BLaER1 treated with 17β-estradiol and CSF1 and Interleukin-3, amounts not matched to agents 10 nM and 100 nM (cell line): ENCODE data around the gene LYG2.
"Not testable (repeated sequence)": the region's sequence is repeated elsewhere in the genome, so short reads cannot be mapped to it uniquely, and the experiment has no call there.

ENCODE experiments used
- H3K27ac ChIP-seq, 11 experiments: shearing (Covaris generic); formaldehyde crosslinking; 2 replicates each; pipeline ENCODE4 v1.8.1; 2022
- H3K27me3 ChIP-seq, 11 experiments: shearing (Covaris generic); formaldehyde crosslinking; 2 replicates each; pipeline ENCODE4 v1.8.1; 2022
- H3K36me3 ChIP-seq, 11 experiments: shearing (Covaris generic); formaldehyde crosslinking; 2 replicates each; pipeline ENCODE4 v1.8.1; 2022
- H3K4me1 ChIP-seq, 10 experiments: shearing (Covaris generic); formaldehyde crosslinking; 2 replicates each; pipeline ENCODE4 v1.8.1; 2022
- H3K4me2 ChIP-seq, 11 experiments: shearing (Covaris generic); formaldehyde crosslinking; 2 replicates each; pipeline ENCODE4 v1.8.1; 2022
- H3K4me3 ChIP-seq, 10 experiments: shearing (Covaris generic); formaldehyde crosslinking; 2 replicates each; pipeline ENCODE4 v1.8.1; 2022
- H3K9ac ChIP-seq, 11 experiments: shearing (Covaris generic); formaldehyde crosslinking; 2 replicates each; pipeline ENCODE4 v1.8.1; 2022
- H3K9me3 ChIP-seq, 11 experiments: shearing (Covaris generic); formaldehyde crosslinking; replicated peaks in 1 of 11; 2 replicates each; pipeline ENCODE4 v1.8.1; 2022
- H4K20me1 ChIP-seq, 11 experiments: shearing (Covaris generic); formaldehyde crosslinking; 2 replicates each; pipeline ENCODE4 v1.8.1; 2022
- Cebpa-rat ChIP-seq, 11 experiments: shearing (Covaris generic); IDR thresholded peaks; 2 replicates each; pipeline ENCODE4 v1.8.1; 2022

The LYG2 gene

DNA sequence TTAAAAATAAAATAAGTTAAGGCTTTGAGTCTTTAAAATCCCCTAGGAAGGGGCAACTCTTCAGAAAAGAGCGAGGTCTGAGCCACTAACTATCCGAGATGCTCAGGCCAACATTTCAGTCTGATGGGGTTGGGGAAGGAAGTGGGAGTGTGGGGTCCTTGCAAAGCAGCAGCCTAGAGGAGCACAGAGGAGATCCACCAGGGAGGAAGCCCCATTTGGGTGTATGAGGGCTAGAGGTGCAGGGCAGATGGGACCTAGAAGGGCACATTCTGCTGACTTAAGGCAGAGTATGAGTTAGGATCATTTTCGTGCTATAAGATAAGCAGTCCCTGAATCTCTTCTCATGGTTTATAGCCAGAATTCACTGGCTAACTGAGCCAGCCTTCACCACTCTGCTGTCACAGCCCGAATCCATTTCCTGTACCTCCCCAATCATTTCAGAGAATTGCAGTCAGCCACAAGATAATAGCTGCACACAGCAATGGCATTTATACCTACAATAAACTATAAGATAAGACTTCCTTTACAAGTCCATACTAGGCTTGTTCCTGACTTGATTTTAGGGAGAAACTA is 37.5 kb downstream of the LYG2 start:
- no peak overlapping the region for H3K9ac ChIP-seq
- no peaks in the 10 kb centered on the region for H3K27me3 ChIP-seq
- no peak overlapping the region for H3K4me2 ChIP-seq
- H3K4me1 ChIP-seq: no peaks in the 10 kb centered on the region
- peaks cover 15 to 39% (median 29%) of the 10 kb centered on the region in 11 experiments; a peak in 21 of 22 replicates for H3K36me3 ChIP-seq
- H3K27ac ChIP-seq: no peak overlapping the region
- TF ChIP-seq Cebpa-rat (IDR thresholded peaks at IDR 0.05): no peak
- H3K4me3 ChIP-seq: no peak overlapping the region
- H3K9me3 ChIP-seq: peaks cover 12 to 22% (median 19%) of the 10 kb centered on the region in 11 experiments; a peak in 21 of 22 replicates
- H4K20me1 ChIP-seq: no peaks in the 10 kb centered on the region; a peak in 1 of 22 replicates

DNA sequence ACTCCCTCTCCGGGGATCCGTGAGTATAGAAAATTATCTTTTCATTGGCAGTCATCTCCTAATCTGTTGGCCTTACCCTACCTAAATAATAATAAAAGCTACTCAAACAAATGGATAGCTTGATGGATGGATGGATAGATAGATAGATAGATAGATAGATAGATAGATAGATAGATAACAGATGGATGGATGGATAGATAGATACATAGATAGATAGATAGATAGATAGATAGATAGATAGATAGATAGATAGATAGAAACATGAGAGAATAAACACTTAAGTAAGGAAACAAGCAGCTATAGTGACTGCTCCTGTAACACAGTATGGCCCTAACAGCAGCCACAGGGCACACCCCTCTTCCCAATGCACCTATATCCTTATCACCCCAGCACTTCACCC is 39.4 kb downstream of the LYG2 start:
- Histone ChIP-seq H4K20me1 (no peaks in the 10 kb centered on the region; a peak in 1 of 22 replicates), H3K36me3 (peaks cover 21 to 49% (median 37%) of the 10 kb centered on the region in 11 experiments; a peak in 20 of 22 replicates), H3K9ac (no peak overlapping the region), H3K9me3 (peaks cover 12 to 26% (median 19%) of the 10 kb centered on the region in 11 experiments; a peak in 21 of 22 replicates), H3K4me2 (no peak overlapping the region), H3K27ac (no peak overlapping the region), H3K27me3 (no peaks in the 10 kb centered on the region), H3K4me3 (no peak overlapping the region), H3K4me1 (no peaks in the 10 kb centered on the region)
- TF ChIP-seq Cebpa-rat (IDR thresholded peaks at IDR 0.05): no peak

DNA sequence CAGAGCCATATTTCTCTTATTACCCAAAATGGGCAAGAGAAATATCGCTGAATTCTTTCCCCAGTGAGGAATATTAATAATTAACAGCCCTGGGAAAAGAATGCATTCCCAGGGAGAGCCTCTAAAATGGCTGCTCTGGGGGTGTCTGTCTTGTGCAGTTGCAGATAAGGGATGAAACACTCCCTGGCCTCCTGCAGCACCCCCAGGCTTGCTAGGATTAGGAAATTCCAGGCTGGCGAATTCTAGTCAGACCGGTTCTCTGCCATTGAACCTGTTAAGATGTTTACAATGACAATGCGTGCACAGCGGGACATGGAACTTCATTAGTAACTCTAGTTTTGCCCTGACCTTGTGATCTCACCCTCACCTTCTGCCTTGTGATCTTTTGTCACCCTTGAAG is 50.0 kb downstream of the LYG2 start:
- no peak overlapping the region for H3K9ac ChIP-seq
- H3K9me3 ChIP-seq: peaks cover 16 to 43% (median 31%) of the 10 kb centered on the region in 11 experiments
- no peak for TF ChIP-seq Cebpa-rat (IDR thresholded peaks at IDR 0.05)
- H3K36me3 ChIP-seq: peaks cover 0 to 33% (median 15%) of the 10 kb centered on the region in 11 experiments; a peak in 17 of 22 replicates
- no peak overlapping the region for H3K27ac ChIP-seq
- no peaks in the 10 kb centered on the region for H4K20me1 ChIP-seq
- no peak overlapping the region for H3K4me2 ChIP-seq
- H3K27me3 ChIP-seq: no peaks in the 10 kb centered on the region
- no peaks in the 10 kb centered on the region for H3K4me1 ChIP-seq
- no peak overlapping the region for H3K4me3 ChIP-seq

GRCh38 chr2:99201959-99202678 is 53.3 kb downstream of the LYG2 start:
- Histone ChIP-seq H3K27me3 (no peaks in the 10 kb centered on the region), H3K4me3 (no peak overlapping the region), H3K9me3 (peaks cover 16 to 34% (median 25%) of the 10 kb centered on the region in 11 experiments), H4K20me1 (no peaks in the 10 kb centered on the region), H3K36me3 (peaks cover 15 to 48% (median 30%) of the 10 kb centered on the region in 11 experiments), H3K4me2 (no peak overlapping the region), H3K27ac (no peak overlapping the region), H3K4me1 (peaks cover 0 to 9% (median 7%) of the 10 kb centered on the region in 10 experiments; a peak in 6 of 20 replicates), H3K9ac (no peak overlapping the region)
- no peak for TF ChIP-seq Cebpa-rat (IDR thresholded peaks at IDR 0.05)

DNA sequence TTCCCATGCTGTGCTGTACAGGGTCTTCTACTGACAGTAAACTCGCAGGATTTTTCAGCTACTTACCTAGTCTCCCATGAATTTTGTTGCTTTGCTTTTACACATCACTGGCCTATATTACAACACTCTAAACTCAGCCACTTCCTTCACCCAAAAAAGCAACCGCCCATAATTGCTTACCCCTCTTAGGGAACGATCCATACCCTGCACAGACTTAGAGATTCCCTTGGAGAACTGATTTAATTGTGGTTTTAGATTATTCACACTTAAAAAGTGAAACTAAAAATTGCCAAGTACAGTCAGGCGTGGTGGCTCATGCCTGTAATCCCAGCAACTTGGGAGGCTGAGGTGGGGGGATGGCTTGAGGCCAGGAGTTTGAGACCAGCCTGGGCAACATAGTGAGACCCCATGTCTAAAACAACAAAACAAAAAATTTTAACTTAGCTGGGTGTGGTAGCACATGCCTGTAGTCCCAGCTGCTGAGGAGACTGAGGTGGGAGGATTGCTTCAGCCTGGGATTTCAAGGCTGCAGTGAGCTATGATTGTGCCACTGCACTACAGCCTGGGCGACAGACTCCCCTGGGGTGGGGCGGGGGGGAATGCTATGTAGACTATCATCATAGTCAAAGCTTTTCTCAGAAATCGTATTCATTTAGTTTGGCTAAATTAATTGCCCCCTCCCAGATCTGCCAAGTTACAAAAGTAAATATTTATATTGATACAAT is 55.2 kb downstream of the LYG2 start:
- TF ChIP-seq Cebpa-rat (IDR thresholded peaks at IDR 0.05): no peak
- Histone ChIP-seq H3K27me3 (no peaks in the 10 kb centered on the region), H3K4me2 (peak overlapping the region in 3 of 11 experiments; percentile 2 to 16 (median 4); a peak in 3 of 22 replicates), H4K20me1 (no peaks in the 10 kb centered on the region), H3K27ac (no peak overlapping the region), H3K9me3 (peaks cover under 1 to 15% (median 10%) of the 10 kb centered on the region in 11 experiments), H3K9ac (no peak overlapping the region), H3K4me1 (peaks cover 0 to 9% (median 7%) of the 10 kb centered on the region in 10 experiments; a peak in 6 of 20 replicates), H3K4me3 (no peak overlapping the region), H3K36me3 (peaks cover 31 to 59% (median 47%) of the 10 kb centered on the region in 11 experiments)

DNA sequence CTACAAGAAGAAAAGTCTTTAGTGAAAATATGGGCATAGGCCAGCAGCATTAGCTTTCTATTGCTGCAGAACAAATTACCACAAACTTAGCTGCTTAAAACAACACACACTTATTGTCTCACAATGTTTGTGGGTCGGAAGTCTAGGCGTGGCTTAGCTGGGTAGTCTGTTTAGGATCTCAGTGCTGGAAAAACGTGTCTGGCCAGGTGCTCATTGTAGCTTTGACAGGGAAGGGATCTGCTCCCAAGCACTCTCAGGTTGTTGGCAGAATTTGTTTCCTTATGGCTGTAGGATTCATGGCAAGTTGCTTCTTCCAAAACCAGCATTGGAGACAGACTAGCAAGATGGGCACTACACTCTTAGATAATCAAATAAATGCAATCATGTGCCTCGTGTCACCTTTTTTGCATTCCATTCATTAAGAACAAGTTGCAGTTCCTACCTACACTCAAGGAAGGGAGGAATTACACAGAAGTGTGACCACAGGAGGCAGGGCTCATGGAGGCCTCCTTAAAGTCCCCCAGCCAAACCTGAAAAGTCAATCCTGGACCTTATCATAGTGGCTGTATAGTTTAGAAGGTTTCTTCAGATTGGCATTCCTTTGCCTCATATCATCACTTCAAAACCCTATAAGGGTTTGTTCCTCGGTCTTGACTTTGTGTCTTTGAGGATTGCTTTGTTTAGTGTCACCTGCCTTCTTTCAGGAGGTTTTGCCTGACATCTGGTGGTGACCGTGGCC is 57.2 kb downstream of the LYG2 start:
- Histone ChIP-seq H3K27ac (no peak overlapping the region), H3K4me2 (no peak overlapping the region), H3K36me3 (peaks cover 50 to 79% (median 64%) of the 10 kb centered on the region in 11 experiments), H3K9me3 (peaks cover 0 to 6% (median 0%) of the 10 kb centered on the region in 11 experiments; a peak in 1 of 22 replicates), H3K9ac (no peak overlapping the region), H3K4me3 (no peak overlapping the region), H3K4me1 (peaks cover 0 to 9% (median 7%) of the 10 kb centered on the region in 10 experiments; a peak in 6 of 20 replicates), H4K20me1 (no peaks in the 10 kb centered on the region), H3K27me3 (no peaks in the 10 kb centered on the region)
- TF ChIP-seq Cebpa-rat (IDR thresholded peaks at IDR 0.05): no peak

DNA sequence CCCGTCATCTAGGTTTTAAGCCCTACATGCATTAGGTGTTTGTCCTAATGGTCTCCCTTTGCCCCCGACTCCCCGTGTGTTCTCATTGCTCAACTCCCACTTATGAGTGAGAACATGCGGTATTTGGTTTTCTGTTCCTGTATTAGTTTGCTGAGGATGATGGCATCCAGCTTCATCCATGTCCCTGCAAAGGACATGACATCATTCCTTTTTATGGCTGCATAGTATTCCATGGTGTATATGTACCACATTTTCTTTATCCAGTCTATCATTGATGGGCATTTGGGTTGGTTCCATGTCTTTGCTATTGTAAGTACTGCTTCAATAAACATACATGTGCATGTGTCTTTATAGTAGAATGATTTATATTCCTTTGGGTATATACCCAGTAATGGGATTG is 63.1 kb downstream of the LYG2 start:
- not testable (repeated sequence) for H3K4me3 ChIP-seq, H3K27me3 ChIP-seq, H3K4me2 ChIP-seq, H3K9ac ChIP-seq, H3K27ac ChIP-seq, H3K4me1 ChIP-seq
- Histone ChIP-seq H3K9me3 (peaks cover 0 to 10% (median 0%) of the 10 kb centered on the region in 11 experiments; a peak in 4 of 22 replicates), H4K20me1 (peaks cover 0 to 18% (median 0%) of the 10 kb centered on the region in 11 experiments; a peak in 6 of 22 replicates), H3K36me3 (peaks cover 90 to 100% (median 96%) of the 10 kb centered on the region in 11 experiments)
